Erythroblast (primary cell): ENCODE results near the gene SIK3.

Experiments
- DNase-seq, 2 experiments: peaks; one replicate each; lab custom pipeline; 2025; lab: John Stamatoyannopoulos, UW
- GATA1 ChIP-seq: IDR thresholded peaks from 2 replicates; pipeline ENCODE4 v1.6.1; 2011; ENCODE audit warnings: low read depth, mild to moderate bottlenecking, control low read depth, low read length, moderate library complexity
- POLR2A ChIP-seq: IDR thresholded peaks from 2 replicates; pipeline ENCODE4 v1.6.1; 2011; ENCODE audit warnings: mild to moderate bottlenecking, low read length

SIK3 gene

GRCh38 chr11:117075186-117075585 is 23.0 kb downstream of the SIK3 start:
- TF ChIP-seq GATA1: no peak
- no peak for TF ChIP-seq POLR2A
- no peak for DNase-seq

DNA sequence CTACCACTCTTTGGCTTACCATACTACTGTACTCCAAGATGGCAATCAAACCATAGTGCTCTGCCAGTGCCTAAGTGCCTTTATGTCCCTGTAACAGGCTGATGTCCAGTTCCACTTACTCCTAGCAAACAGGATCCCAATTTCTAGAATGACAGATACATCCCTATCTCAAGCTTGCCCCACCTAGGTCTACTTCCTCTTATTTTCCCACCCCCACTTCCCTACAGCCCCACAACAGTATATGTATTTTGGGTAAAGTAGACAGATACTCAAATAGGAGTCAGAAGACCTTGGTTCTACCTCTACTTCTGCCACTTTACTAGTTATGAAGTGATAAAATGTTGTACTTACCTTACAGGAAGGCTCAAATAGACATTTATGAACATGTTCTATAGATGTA is 24.1 kb downstream of the SIK3 start:
- DNase-seq: peak in 1 of 2 experiments; percentile 37
- TF ChIP-seq GATA1: no peak

DNA sequence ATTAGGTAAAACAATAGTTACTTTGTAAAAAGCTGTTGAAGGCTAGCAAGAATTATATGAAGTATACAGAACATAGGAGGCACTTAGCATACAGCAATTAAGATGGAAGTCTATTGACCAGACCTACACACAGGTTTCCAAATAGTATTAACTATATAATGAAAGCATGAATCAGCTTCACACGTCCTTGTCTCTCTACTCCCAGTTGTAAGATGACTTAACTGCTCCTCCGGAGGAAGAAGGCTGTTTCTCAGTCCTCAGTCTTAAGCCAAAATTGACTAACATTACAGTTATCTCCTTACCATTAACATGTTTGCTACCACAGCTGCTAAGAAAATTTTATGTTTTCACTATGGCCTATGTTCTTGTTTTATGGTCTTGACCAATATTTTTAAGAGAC is 24.7 kb downstream of the SIK3 start:
- TF ChIP-seq GATA1 (no peak), POLR2A (no peak)
- peak in 1 of 2 experiments; percentile 57 for DNase-seq

GRCh38 chr11:117072517-117073461 is 25.4 kb downstream of the SIK3 start:
- no peak for TF ChIP-seq POLR2A
- no peak for TF ChIP-seq GATA1
- DNase-seq: peak; percentile 80 to 88

GRCh38 chr11:117071344-117071787 is 26.9 kb downstream of the SIK3 start:
- peak; percentile 88 to 93 for DNase-seq
- TF ChIP-seq GATA1: no peak
- no peak for TF ChIP-seq POLR2A

GRCh38 chr11:117070016-117070415 is 28.2 kb downstream of the SIK3 start:
- TF ChIP-seq GATA1: no peak
- no peak for TF ChIP-seq POLR2A
- DNase-seq: peak in 1 of 2 experiments; percentile 37

DNA sequence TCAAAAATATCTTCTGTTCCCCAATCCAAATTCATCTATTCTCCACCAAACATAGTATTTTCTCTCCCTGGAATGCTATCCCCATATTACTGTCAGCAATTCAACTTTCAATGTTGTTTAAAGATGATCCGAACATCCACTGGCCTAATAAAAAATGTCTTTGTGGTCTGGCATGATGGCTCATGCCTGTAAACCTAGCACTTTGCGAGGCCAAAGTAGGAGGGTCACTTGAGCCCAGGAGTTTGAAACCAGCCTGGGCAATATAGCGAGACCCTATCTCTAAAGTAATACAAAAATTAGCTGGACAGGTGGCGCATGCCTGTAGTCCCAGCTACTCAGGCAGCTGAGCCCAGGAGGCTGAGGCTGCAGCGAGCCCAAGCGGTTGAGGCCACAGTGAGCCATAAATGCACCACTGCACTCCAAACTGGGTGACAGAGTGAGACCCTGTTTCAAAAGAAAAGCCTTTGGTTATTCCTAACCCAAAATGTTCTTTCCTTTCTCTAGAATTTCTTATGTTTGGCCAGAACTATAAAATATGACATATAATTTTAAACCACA is 29.8 kb downstream of the SIK3 start:
- TF ChIP-seq POLR2A (no peak), GATA1 (no peak)
- DNase-seq: no peak

DNA sequence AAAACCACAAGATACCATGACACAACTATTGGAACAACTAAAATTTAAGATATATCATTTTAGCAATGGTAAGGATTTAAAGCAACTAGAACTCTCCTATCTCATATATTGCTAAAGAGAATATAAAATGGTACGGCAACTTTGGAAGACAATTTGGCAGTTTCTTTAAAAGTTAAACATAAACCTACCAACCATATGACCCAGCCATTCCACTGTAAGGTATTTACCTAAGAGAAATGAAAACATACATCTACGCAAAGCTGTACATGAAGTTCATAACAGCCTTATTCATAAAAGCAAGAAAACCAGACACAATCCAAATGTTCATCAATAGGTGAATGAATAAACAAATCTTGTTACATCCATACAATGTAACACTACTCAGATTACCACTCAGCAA is 31.3 kb downstream of the SIK3 start:
- DNase-seq: no peak
- TF ChIP-seq POLR2A: no peak
- TF ChIP-seq GATA1: no peak

- no peak for TF ChIP-seq POLR2A
- TF ChIP-seq GATA1: no peak
- peak in 1 of 2 experiments; percentile 10 for DNase-seq
Measured at GRCh38 chr11:117064275-117064674, 34.0 kb downstream of the SIK3 start.

DNA sequence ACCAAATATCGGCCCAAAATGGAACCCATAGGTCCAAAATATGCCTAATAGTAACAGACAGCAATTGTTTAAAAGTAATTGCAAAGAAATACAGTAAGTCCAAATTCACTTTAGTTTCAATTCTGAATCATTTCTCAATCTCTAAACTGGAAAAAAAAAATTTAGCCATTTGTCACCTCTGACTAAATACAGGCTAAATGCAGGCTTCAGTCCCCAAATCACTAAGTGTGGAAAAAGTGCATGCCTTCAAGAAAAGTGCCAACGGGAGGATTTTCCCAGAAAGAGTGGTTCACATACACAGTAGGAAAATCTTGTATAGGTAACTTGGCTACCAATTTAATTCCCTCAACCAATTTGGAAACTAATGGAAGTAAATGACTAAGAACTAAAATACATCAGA is 35.7 kb downstream of the SIK3 start:
- DNase-seq: no peak
- TF ChIP-seq GATA1 (no peak), POLR2A (no peak)

GRCh38 chr11:117061256-117061655 is 37.0 kb downstream of the SIK3 start:
- no peak for DNase-seq
- TF ChIP-seq POLR2A: no peak
- no peak for TF ChIP-seq GATA1

DNA sequence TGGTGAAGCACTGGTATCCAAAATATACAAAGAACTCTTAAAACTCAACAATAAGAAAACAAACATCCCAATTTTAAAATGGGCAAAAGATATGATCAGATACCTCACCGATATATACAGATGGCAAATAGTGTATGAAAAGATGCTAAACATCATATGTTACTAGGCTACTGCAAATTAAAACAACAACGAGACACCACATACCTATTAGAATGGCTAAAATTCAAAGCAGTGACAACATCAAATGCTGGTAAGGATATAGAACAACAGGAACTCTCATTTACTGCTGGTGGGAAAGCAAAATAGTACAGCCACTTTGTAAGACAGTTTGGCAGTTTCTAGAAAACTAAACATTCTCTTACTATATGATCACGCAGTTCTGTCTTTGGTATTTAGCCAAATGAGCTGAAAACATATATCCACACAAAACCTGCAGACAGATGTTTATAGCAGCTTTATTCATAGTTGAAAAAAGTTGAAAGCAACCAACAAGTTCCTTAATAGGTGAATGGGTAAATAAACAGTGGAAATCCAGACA is 38.5 kb downstream of the SIK3 start:
- no peak for TF ChIP-seq POLR2A
- no peak for TF ChIP-seq GATA1

GRCh38 chr11:117058761-117059261 is 39.4 kb downstream of the SIK3 start:
- no peak for TF ChIP-seq POLR2A
- TF ChIP-seq GATA1: no peak
- DNase-seq: no peak

More for the DNA sequence above, 38.5 kb downstream of the SIK3 start:
- no peak for DNase-seq

- no peak for TF ChIP-seq POLR2A
- TF ChIP-seq GATA1: no peak
- no peak for DNase-seq
Measured at GRCh38 chr11:117057727-117058126, 40.5 kb downstream of the SIK3 start.
